Heart right ventricle (tissue), 16 donors: Measurements from ENCODE around the gene PRKAR1B. TPM values are rescaled to one million over a fixed set of nuclear protein-coding genes. Genes with fewer than 3 reads are reported as not detected.
A peak's percentile ranks its signal among the peaks of the same experiment; 100 is the strongest.

ENCODE experiments used
- ATAC-seq, 8 donors: fragments of 200-7000 bp; cut with Tn5 transposase; one replicate each; pipeline ENCODE4 v1.9.1; 2020; ENCODE audit warnings: mild to moderate bottlenecking in 8 of 8, moderate library complexity in 8 of 8, moderate number of reproducible peaks in 1 of 8
- DNase-seq, 2 donors: peaks; one replicate each; pipeline ENCODE4 v3.0.0-alpha.2; 2020
- H3K27ac ChIP-seq, 10 donors: fragments of 200-600 bp; sonication (generic) in 2 of 10; one replicate each; pipeline versions ENCODE4 v1.5.0 to v1.8.0; 2020 to 2022; ENCODE audit warnings: mild to moderate bottlenecking in 3 of 10
- H3K27me3 ChIP-seq, 7 donors: fragments of 200-600 bp; one replicate each; pipeline ENCODE4 v1.8.0; 2021 to 2022; ENCODE audit warnings: mild to moderate bottlenecking in 2 of 7
- H3K36me3 ChIP-seq, 9 donors: fragments of 200-600 bp; sonication (generic) in 1 of 9; one replicate each; pipeline versions ENCODE4 v1.5.0 to v1.8.0; 2020 to 2022; ENCODE audit warnings: mild to moderate bottlenecking in 2 of 9
- H3K4me1 ChIP-seq, 9 donors: fragments of 200-600 bp; sonication (generic) in 1 of 9; one replicate each; pipeline versions ENCODE4 v1.5.0 to v1.8.0; 2020 to 2022; ENCODE audit warnings: mild to moderate bottlenecking in 4 of 9
- H3K4me3 ChIP-seq, 10 donors: fragments of 200-600 bp; sonication (generic) in 2 of 10; one replicate each; pipeline versions ENCODE4 v1.5.0 to v1.8.0; 2020 to 2022; ENCODE audit warnings: mild to moderate bottlenecking in 7 of 10, moderate library complexity in 2 of 10
- H3K9me3 ChIP-seq, 11 donors: fragments of 200-600 bp in 10 of 11; sonication (generic) in 2 of 11; one replicate each; pipeline versions ENCODE4 v1.5.0 to v1.8.0; 2013 to 2022; ENCODE audit warnings: mild to moderate bottlenecking in 2 of 11, control low read depth in 1 of 11, moderate library complexity in 1 of 11
- WGBS, 2 donors: extraction: QIAGEN DNeasy Blood & Tissue Kit; methylation state at CpG; one replicate each; pipeline ENCODE4 v1.1.7; 2013; ENCODE audit warnings: inconsistent platforms in 1 of 2; 5-methylcytosine and 5-hydroxymethylcytosine counted together
- intact Hi-C, 10 donors: fragments of 100-400 bp; cut with DNase I; formaldehyde crosslinking; loops; one replicate each; pipeline versions ENCODE4 v1.11.1 to v1.14.2; 2022
- polyA plus RNA-seq, 2 donors: library from polyadenylated mRNA; stranded (reverse); fragments of 200-250 nt; gene quantifications; one replicate each; pipeline ENCODE4 v1.2.3, GENCODE V29; 2013
- total RNA-seq, 10 donors: library from RNA; stranded (reverse); fragmentation: NEBNext Ultra II Directional in 3 of 10; extraction: Animal tissue kit (Norgen Biotek cat#: 25700) in 3 of 10; gene quantifications; one replicate each; pipeline versions ENCODE4 v1.2.1 to v1.2.4, GENCODE V29; 2021 to 2023
- TF ChIP-seq, protein P1 (sequence below), 9 donors: fragments of 200-600 bp; sonication (generic) in 2 of 9; IDR thresholded peaks; one replicate each; pipeline versions ENCODE4 v1.5.0 to v1.8.0; 2021 to 2022; ENCODE audit warnings: antibody characterized with exemption in 9 of 9, mild to moderate bottlenecking in 5 of 9, moderate library complexity in 1 of 9
- donor health status: Arrhythmogenic right ventricular cardiomyopathy.
- donor health status: ischemic (EF 13 %, LVEDD 7.1; RV severe dilation, severe dysfunction).
- donor health status: healthy with polysubstance abuse.
- donor health status: DM: no; HTN: yes; CAD: no.
- donor health status: DM: no; HTN: no; CAD: no.
- donor health status: ischemic (EF 25% LVEDD 6.9; RV normal size, moderate dysfunction).
- donor health status: ischemic (EF 25% LVEDD 5.7; RV mildly dilated, moderate dysfunction).
- donor health status: healthy.
- donor health status: DM: yes; HTN: yes; CAD: no.
- donor health status: Ischemic cardiomyopathy.
- donor health status: ischemic (EF 35%, LVEDD 5.7; RV mildly dilated, moderate dysfunction).
- donor health status: nonischemic (EF 11% LVEDD 7.7; RV severe dilation, severe dysfunction).
- donor health status: DM: yes; HTN: yes; CAD: no.
- donor health status: PGD.
- donor health status: ischemic (EF 29% LVEDD 5.4; RV normal size, mild dysfunction).
- donor health status: nonischemic (EF 23%, LVEDD 6.1; RV moderate dilation, normal function).

PRKAR1B gene
- total and polyA plus RNA-seq, 12 donors = 5.0 to 24.5 (median 20.6) TPM

DNA sequence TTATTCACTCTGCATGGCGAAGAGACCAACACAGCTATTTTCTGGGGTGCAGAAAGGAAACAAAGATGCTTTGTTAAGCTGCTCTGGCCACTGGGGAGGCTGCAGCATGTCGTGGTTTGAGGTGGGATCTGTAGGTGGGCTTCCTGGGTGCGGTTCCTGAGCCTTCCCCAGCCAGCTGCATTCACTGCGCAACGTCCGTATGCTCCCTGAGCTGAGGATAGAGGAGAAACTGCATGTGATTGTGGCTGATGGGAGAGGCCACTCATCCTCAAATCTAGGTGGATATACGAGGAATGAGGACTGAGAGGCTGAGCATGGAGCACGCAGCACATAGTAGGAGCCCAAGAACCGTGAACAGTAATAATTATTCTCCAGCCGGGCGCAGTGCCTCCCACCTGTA, 10.4 kb downstream of the PRKAR1B start:
- no peak overlapping the region for H3K4me3 ChIP-seq
- peaks cover 0 to 8% (median 0%) of the 10 kb centered on the region in 11 donors for H3K9me3 ChIP-seq
- peaks cover 0 to 12% (median 0%) of the 10 kb centered on the region in 7 donors for H3K27me3 ChIP-seq
- 80 to 84% methylated on average over 11 of the region's 11 CpGs for WGBS, 2 donors
- ATAC-seq (no peak), DNase-seq (no peak)
- no peak overlapping the region for H3K27ac ChIP-seq
- TF ChIP-seq, protein P1, sequence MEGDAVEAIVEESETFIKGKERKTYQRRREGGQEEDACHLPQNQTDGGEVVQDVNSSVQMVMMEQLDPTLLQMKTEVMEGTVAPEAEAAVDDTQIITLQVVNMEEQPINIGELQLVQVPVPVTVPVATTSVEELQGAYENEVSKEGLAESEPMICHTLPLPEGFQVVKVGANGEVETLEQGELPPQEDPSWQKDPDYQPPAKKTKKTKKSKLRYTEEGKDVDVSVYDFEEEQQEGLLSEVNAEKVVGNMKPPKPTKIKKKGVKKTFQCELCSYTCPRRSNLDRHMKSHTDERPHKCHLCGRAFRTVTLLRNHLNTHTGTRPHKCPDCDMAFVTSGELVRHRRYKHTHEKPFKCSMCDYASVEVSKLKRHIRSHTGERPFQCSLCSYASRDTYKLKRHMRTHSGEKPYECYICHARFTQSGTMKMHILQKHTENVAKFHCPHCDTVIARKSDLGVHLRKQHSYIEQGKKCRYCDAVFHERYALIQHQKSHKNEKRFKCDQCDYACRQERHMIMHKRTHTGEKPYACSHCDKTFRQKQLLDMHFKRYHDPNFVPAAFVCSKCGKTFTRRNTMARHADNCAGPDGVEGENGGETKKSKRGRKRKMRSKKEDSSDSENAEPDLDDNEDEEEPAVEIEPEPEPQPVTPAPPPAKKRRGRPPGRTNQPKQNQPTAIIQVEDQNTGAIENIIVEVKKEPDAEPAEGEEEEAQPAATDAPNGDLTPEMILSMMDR (IDR thresholded peaks at IDR 0.05) = no peak
- intact Hi-C loops = no loop called here
- H3K4me1 ChIP-seq = peaks cover 0 to 6% (median under 1%) of the 10 kb centered on the region in 9 donors
- no peaks in the 10 kb centered on the region for H3K36me3 ChIP-seq

DNA sequence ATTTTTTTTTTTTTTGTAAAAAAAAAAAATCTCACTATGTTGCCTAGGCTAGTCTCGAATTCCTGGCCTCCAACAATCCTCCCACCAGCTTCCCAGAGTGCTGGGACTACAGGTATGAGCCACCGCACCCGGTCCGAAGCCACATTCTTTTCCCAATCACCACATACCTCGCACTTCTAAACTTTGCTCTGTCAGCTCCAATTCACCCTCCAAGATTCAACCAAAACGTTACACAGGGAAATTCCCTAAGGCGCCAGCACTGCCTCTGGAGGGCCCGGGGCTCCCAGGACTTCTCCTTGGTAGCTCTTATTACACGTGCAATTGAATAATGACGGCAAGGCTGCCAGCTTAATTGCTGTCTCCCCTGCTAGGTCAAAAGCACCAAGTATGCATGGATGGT, 10.9 kb downstream of the PRKAR1B start:
- TF ChIP-seq, protein P1 (IDR thresholded peaks at IDR 0.05) = no peak
- DNase-seq (no peak), ATAC-seq (no peak)
- H3K27me3 ChIP-seq = peaks cover 0 to 14% (median 0%) of the 10 kb centered on the region in 7 donors
- H3K27ac ChIP-seq = no peak overlapping the region
- H3K9me3 ChIP-seq = peaks cover 0 to 5% (median 0%) of the 10 kb centered on the region in 11 donors
- H3K36me3 ChIP-seq = no peaks in the 10 kb centered on the region
- WGBS, 2 donors = 71 to 75% methylated on average over 10 of the region's 10 CpGs
- H3K4me1 ChIP-seq = peaks cover 0 to 10% (median 3%) of the 10 kb centered on the region in 9 donors
- no peak overlapping the region for H3K4me3 ChIP-seq
- intact Hi-C loops = no loop called here

DNA sequence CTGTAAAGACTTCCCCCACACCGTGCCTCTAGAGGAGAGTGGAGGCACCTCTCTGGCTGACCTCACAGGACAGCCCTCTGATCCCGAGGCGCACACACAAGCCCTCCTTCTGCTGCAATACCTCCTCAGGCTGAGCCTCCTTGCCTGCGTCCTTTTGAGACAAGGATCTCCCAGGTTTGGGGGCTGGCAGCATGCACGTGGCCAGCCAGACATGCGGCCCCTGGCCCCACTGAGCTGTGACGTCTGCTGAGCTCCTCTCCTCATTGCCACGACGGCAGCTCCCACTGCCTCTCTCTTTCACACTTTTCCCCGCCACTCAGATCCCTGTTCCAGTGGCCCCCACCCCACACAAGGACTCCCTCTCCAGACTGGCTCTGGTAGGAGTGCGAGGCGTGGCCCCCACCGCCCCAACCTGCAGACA, 12.8 kb downstream of the PRKAR1B start:
- Histone ChIP-seq H3K27me3 (peaks cover 0 to 14% (median 0%) of the 10 kb centered on the region in 7 donors), H3K27ac (no peak overlapping the region), H3K9me3 (peaks cover 0 to 5% (median 0%) of the 10 kb centered on the region in 11 donors), H3K36me3 (no peaks in the 10 kb centered on the region), H3K4me1 (peaks cover 0 to 15% (median 4%) of the 10 kb centered on the region in 9 donors), H3K4me3 (no peak overlapping the region)
- intact Hi-C loops = no loop called here
- no peak for DNase-seq
- ATAC-seq = no peak
- TF ChIP-seq, protein P1 (IDR thresholded peaks at IDR 0.05) = no peak
- WGBS, 2 donors = 89 to 92% methylated on average over 13 of the region's 13 CpGs

DNA sequence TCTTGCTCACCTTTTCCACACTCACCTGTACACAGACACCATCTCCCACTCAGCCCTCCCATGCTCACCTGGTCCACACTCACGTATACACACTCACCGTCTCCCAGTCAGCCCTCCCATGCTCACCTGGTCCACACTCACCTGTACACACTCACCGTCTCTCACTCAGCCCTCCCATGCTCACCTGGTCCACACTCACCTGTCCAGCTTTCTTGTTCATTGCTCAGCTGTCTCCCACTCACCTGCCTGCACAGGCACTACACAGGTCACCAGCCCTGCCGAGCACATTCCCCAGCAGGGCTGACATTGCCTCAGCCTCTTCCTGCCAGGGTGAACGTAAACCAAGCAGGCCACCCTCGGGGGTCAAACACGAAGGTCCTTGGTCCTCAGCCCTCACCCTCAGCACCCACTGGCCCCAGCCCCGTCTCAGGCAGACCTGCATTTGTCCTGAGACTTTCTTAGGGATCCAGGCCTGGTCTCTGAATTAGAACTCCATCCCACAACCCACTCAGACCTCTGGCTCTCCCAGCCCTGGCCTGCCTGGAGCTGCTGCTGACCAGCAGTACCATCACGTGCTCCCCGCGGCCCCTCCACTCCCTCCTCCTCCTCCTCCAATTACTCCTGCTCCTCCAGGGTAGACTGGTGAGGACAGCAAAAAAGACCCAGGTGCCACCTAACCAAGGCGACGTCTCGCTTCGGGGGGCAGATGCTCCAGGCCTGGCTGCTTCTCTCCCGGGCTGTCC, 13.4 kb downstream of the PRKAR1B start:
- DNase-seq (no peak), ATAC-seq (peak in 1 of 8 donors; percentile 18)
- TF ChIP-seq, protein P1 (IDR thresholded peaks at IDR 0.05) = no peak
- Histone ChIP-seq H3K9me3 (peaks cover 0 to 5% (median 0%) of the 10 kb centered on the region in 11 donors), H3K36me3 (no peaks in the 10 kb centered on the region), H3K4me1 (peaks cover 0 to 15% (median 4%) of the 10 kb centered on the region in 9 donors), H3K27me3 (peaks cover 0 to 14% (median 0%) of the 10 kb centered on the region in 7 donors), H3K27ac (no peak overlapping the region), H3K4me3 (no peak overlapping the region)
- WGBS, 2 donors = 93 to 94% methylated on average over 16 of the region's 16 CpGs
- intact Hi-C loops = no loop called here
